Liver (tissue), 9 donors: ENCODE measurements around the gene MTRR. TPM values are rescaled to one million over a fixed set of nuclear protein-coding genes. Genes with fewer than 3 reads are reported as not detected.

Experiments used
- DNase-seq: peaks from one replicate; pipeline ENCODE4 v3.0.0-alpha.2; 2017; ENCODE audit warnings: low spot score
- H3K27ac ChIP-seq, 2 donors: one replicate each; pipeline ENCODE4 v1.7.0; 2013; ENCODE audit warnings: inconsistent platforms in 2 of 2, low read length in 2 of 2, control low read depth in 1 of 2, low read depth in 1 of 2, mild to moderate bottlenecking in 1 of 2
- H3K27me3 ChIP-seq, 4 donors: one replicate each; pipeline versions ENCODE4 v1.6.1 to v1.7.0; 2013; ENCODE audit warnings: low read length in 3 of 4, inconsistent platforms in 1 of 4, mild to moderate bottlenecking in 1 of 4, moderate library complexity in 1 of 4; ENCODE audit not compliant: control insufficient read depth in 4 of 4, insufficient read depth in 4 of 4
- H3K36me3 ChIP-seq, 4 donors: one replicate each; pipeline versions ENCODE4 v1.6.1 to v1.7.0; 2013; ENCODE audit warnings: low read length in 3 of 4, mild to moderate bottlenecking in 3 of 4, low read depth in 1 of 4, moderate library complexity in 1 of 4; ENCODE audit not compliant: control insufficient read depth in 4 of 4, insufficient read depth in 3 of 4
- H3K4me1 ChIP-seq, 4 donors: one replicate each; pipeline versions ENCODE4 v1.6.1 to v1.7.0; 2013; ENCODE audit warnings: low read length in 3 of 4, mild to moderate bottlenecking in 3 of 4, moderate library complexity in 1 of 4; ENCODE audit not compliant: control insufficient read depth in 4 of 4, insufficient read depth in 4 of 4
- H3K4me3 ChIP-seq, 3 donors: one replicate each; pipeline versions ENCODE4 v1.6.1 to v1.7.0; 2013; ENCODE audit warnings: low read length in 3 of 3, control low read depth in 1 of 3, low read depth in 1 of 3, mild to moderate bottlenecking in 1 of 3
- H3K9ac ChIP-seq, 2 donors: one replicate each; pipeline ENCODE4 v1.7.0; 2013; ENCODE audit warnings: low read length in 2 of 2, mild to moderate bottlenecking in 2 of 2, moderate library complexity in 2 of 2, control low read depth in 1 of 2, low read depth in 1 of 2
- H3K9me3 ChIP-seq, 4 donors: one replicate each; pipeline versions ENCODE4 v1.6.1 to v1.7.0; 2013; ENCODE audit warnings: low read length in 3 of 4; ENCODE audit not compliant: control insufficient read depth in 4 of 4
- ATF3 ChIP-seq: IDR thresholded peaks from 2 replicates; pipeline ENCODE4 v1.6.1; 2016; ENCODE audit warnings: antibody characterized with exemption
- CTCF ChIP-seq: fragments of 150-350 bp; IDR thresholded peaks from 2 replicates; pipeline ENCODE4 v1.5.1; 2017; ENCODE audit warnings: improper control_type of control experiment, low read depth, low read length; ENCODE audit not compliant: missing input control
- EGR1 ChIP-seq, 2 donors: IDR thresholded peaks; 2 replicates each; pipeline ENCODE4 v1.6.1; 2016 to 2018; ENCODE audit warnings: antibody characterized with exemption in 2 of 2, low read depth in 2 of 2
- FOXA1 ChIP-seq: IDR thresholded peaks from 2 replicates; pipeline ENCODE4 v1.6.1; 2016; ENCODE audit warnings: antibody characterized with exemption
- FOXA2 ChIP-seq: IDR thresholded peaks from 2 replicates; pipeline ENCODE4 v1.6.1; 2016; ENCODE audit warnings: antibody characterized with exemption
- GABPA ChIP-seq, 2 donors: IDR thresholded peaks in 1 of 2; conservative IDR thresholded peaks in 1 of 2; 2 replicates each; pipeline ENCODE4 v1.6.1; 2016; ENCODE audit warnings: antibody characterized with exemption in 2 of 2, mild to moderate bottlenecking in 1 of 2, moderate library complexity in 1 of 2
- HNF4A ChIP-seq, 2 donors: conservative IDR thresholded peaks; 2 replicates each; pipeline ENCODE4 v1.6.1; 2016; ENCODE audit warnings: antibody characterized with exemption in 2 of 2, mild to moderate bottlenecking in 2 of 2
- HNF4G ChIP-seq: IDR thresholded peaks from 2 replicates; pipeline ENCODE4 v1.6.1; 2016; ENCODE audit warnings: antibody characterized with exemption
- JUND ChIP-seq, 2 donors: IDR thresholded peaks; 2 replicates each; pipeline ENCODE4 v1.6.1; 2016; ENCODE audit warnings: antibody characterized with exemption in 2 of 2
- MAX ChIP-seq: IDR thresholded peaks from 2 replicates; pipeline ENCODE4 v1.6.1; 2016; ENCODE audit warnings: antibody characterized with exemption
- NR2F2 ChIP-seq: IDR thresholded peaks from 2 replicates; pipeline ENCODE4 v1.6.1; 2016; ENCODE audit warnings: antibody characterized with exemption
- RAD21 ChIP-seq, 2 donors: IDR thresholded peaks; 2 replicates each; pipeline ENCODE4 v1.6.1; 2016; ENCODE audit warnings: antibody characterized with exemption in 2 of 2, mild to moderate bottlenecking in 2 of 2
- REST ChIP-seq: IDR thresholded peaks from 2 replicates; pipeline ENCODE4 v1.6.1; 2016; ENCODE audit warnings: antibody characterized with exemption, mild to moderate bottlenecking
- RXRA ChIP-seq, 2 donors: IDR thresholded peaks; 2 replicates each; pipeline ENCODE4 v1.6.1; 2017 to 2018; ENCODE audit warnings: antibody characterized with exemption in 2 of 2, mild to moderate bottlenecking in 1 of 2
- SP1 ChIP-seq: IDR thresholded peaks from 2 replicates; pipeline ENCODE4 v1.6.1; 2018; ENCODE audit warnings: antibody characterized with exemption, mild to moderate bottlenecking
- TAF1 ChIP-seq: conservative IDR thresholded peaks from 2 replicates; pipeline ENCODE4 v1.6.1; 2016; ENCODE audit warnings: antibody characterized with exemption, mild to moderate bottlenecking
- YY1 ChIP-seq: IDR thresholded peaks from 2 replicates; pipeline ENCODE4 v1.6.1; 2016; ENCODE audit warnings: antibody characterized with exemption, mild to moderate bottlenecking
- ZBTB33 ChIP-seq: IDR thresholded peaks from 2 replicates; pipeline ENCODE4 v1.6.1; 2016; ENCODE audit warnings: antibody characterized with exemption
- WGBS: extraction: QIAGEN DNeasy Blood & Tissue Kit; methylation state at CpG from one replicate; pipeline ENCODE4 v1.1.7; 2013; 5-methylcytosine and 5-hydroxymethylcytosine counted together
- polyA plus RNA-seq, 2 donors: library from polyadenylated mRNA; stranded (reverse) in 1 of 2; unstranded in 1 of 2; fragments of 200-250 nt in 1 of 2; fragments of >200 nt in 1 of 2; fragmentation: Nextera tagmentation in 1 of 2; extraction: Ambion mirVana in 1 of 2; gene quantifications; one replicate each; pipeline versions ENCODE4 v1.2.1 to v1.2.3, GENCODE V29; 2013 to 2015
- total RNA-seq, 2 donors: library from RNA; depleted of rRNA; stranded (reverse); fragments of >200 nt; gene quantifications; one replicate each; pipeline ENCODE4 v1.2.3, GENCODE V29; 2014
- donor health status: healthy.
- donor health status: healthy.
- donor health status: healthy.
- donor health status: healthy.
- donor health status: healthy.

The MTRR gene
- total and polyA plus RNA-seq, 4 donors = 16.2 to 49.7 (median 18.0) TPM

GRCh38 chr5:7856855-7857254 is 12.1 kb upstream of the MTRR start:
- over 99% methylated on average over 2 of the region's 2 CpGs for WGBS
- H3K36me3 ChIP-seq = peaks cover 3 to 26% (median 23%) of the 10 kb centered on the region in 4 donors
- no peaks in the 10 kb centered on the region for H3K9me3 ChIP-seq
- no peak overlapping the region for H3K4me3 ChIP-seq
- peak in 1 of 2 donors; percentile 25 for TF ChIP-seq HNF4A (conservative IDR thresholded peaks at IDR 0.05)
- TF ChIP-seq RAD21 (IDR thresholded peaks at IDR 0.05) = peak; percentile 91 to 93
- no peak for TF ChIP-seq HNF4G
- TF ChIP-seq NR2F2 = no peak
- TF ChIP-seq CTCF = peak; percentile 80
- H3K4me1 ChIP-seq = peaks cover 4 to 11% (median 6%) of the 10 kb centered on the region in 4 donors
- H3K27ac ChIP-seq = no peak overlapping the region
- no peak overlapping the region for H3K9ac ChIP-seq
- no peaks in the 10 kb centered on the region for H3K27me3 ChIP-seq
- no peak for DNase-seq

- Histone ChIP-seq H3K4me1 (peaks cover 0 to 6% (median under 1%) of the 10 kb centered on the region in 4 donors), H3K9ac (no peak overlapping the region), H3K36me3 (peaks cover 5 to 30% (median 27%) of the 10 kb centered on the region in 4 donors), H3K27me3 (no peaks in the 10 kb centered on the region), H3K9me3 (no peaks in the 10 kb centered on the region), H3K4me3 (no peak overlapping the region), H3K27ac (no peak overlapping the region)
- 83% methylated on average over 5 of the region's 5 CpGs for WGBS
- no peak for DNase-seq
- TF ChIP-seq FOXA1 = no peak
- TF ChIP-seq FOXA2 = no peak
- no peak for TF ChIP-seq RXRA (IDR thresholded peaks at IDR 0.05)
- TF ChIP-seq ZBTB33 = no peak
- no peak for TF ChIP-seq GABPA (IDR thresholded peaks at IDR 0.05 in 1 of 2, conservative IDR thresholded peaks at IDR 0.05 in 1 of 2)
These were observed 11.6 kb upstream of the MTRR start for GRCh38 chr5:7857361-7857760.

- Histone ChIP-seq H3K9ac (no peak overlapping the region), H3K36me3 (peaks cover 7 to 32% (median 29%) of the 10 kb centered on the region in 4 donors), H3K27ac (no peak overlapping the region), H3K4me3 (no peak overlapping the region), H3K9me3 (no peaks in the 10 kb centered on the region), H3K4me1 (no peaks in the 10 kb centered on the region), H3K27me3 (no peaks in the 10 kb centered on the region)
- DNase-seq = no peak
- 85% methylated on average over 9 of the region's 9 CpGs for WGBS
- TF ChIP-seq MAX (no peak), FOXA2 (no peak), FOXA1 (no peak), TAF1 (no peak), ATF3 (no peak), YY1 (no peak), NR2F2 (no peak), ZBTB33 (no peak), REST (no peak), HNF4G (no peak), SP1 (no peak), EGR1 (IDR thresholded peaks at IDR 0.05; ENCODE audit: low read depth in 2 of 2) (no peak), JUND (IDR thresholded peaks at IDR 0.05) (no peak), HNF4A (conservative IDR thresholded peaks at IDR 0.05) (no peak)
These were observed 10.9 kb upstream of the MTRR start for GRCh38 chr5:7857926-7858632.
